ENCODE data around the gene RASL10A.

Gene RASL10A

GRCh38 chr22:29337631-29338284 is 22.3 kb upstream of the RASL10A start:
- Histone ChIP-seq H3K4me1 (ENCODE audit: insufficient read depth, low read length) (peaks cover under 1% of the 10 kb centered on the region), H3K36me3 (ENCODE audit: insufficient read depth, low read length) (peaks cover 69% of the 10 kb centered on the region), H3K9ac (ENCODE audit: low read length) (no peak overlapping the region), H3K9me3 (ENCODE audit: low read length) (no peaks in the 10 kb centered on the region), H3K4me3 (ENCODE audit: low read depth in 1 of 2, low read length in 2 of 2) (no peak overlapping the region), H3K27ac (ENCODE audit: low read depth, low read length) (no peak overlapping the region), H3K27me3 (ENCODE audit: control insufficient read depth in 1 of 2, insufficient read depth in 2 of 2, low read length in 2 of 2) (no peaks in the 10 kb centered on the region)

DNA sequence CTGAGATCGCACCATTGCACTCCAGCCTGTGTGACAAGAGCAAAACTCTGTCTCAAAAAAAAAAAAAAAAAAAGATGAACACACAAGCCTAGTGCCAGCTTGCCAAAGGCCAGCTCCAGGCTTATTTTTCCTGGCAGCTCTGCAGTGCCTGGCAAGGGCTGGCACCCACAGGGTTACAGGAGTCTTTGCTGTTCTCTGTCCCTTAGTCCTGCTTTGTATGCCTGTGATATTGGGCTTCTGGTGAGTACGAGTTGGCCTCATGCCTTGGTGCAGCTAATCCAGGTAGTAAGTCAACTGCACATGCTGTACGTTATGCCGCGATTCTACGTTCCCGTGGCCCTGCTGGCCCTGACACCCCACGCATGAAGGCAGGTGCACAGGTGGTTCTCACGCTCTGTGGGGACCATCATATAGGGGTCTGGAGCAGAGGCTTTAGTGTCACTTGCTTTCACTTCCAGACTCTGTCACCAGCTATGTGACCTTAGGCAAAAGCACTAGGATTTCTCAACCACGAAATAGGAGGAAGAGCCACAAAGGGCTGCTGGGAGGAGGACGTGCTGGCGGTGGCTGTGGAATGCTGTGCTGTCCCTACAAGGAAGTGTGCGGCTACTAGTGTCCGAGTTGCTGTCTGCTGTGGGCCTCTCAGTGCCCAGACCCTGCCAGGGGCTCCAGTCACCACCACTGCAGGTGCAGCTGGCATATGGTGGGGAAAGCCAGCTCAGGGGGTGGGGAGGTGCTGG is 21.4 kb upstream of the RASL10A start:
- Histone ChIP-seq H3K4me3 (ENCODE audit: low read depth in 1 of 2, low read length in 2 of 2) (no peak overlapping the region), H3K27ac (ENCODE audit: low read depth, low read length) (no peak overlapping the region), H3K36me3 (ENCODE audit: insufficient read depth, low read length) (peaks cover 72% of the 10 kb centered on the region)

DNA sequence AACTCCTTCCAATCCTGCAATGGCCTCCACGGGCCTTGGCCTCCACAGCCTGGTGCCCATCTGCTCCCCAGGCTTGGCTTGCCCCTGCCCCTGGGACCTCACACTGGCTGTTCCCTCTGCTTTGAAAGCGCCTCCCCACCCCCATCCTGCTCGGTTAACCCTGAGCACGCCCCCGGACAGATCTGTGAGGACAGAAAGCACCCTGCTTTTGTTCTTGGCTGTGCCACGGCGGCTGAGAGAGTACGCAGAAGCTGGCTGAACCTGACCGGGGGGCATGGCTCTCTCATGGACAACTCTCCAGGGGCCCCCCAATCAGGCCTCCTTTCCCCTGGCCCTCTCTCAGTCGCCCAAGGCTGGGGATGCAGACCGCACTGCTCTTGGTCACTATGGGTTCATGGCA is 20.2 kb upstream of the RASL10A start:
- H3K27ac ChIP-seq (ENCODE audit: low read depth, low read length), result no peak overlapping the region
- H3K9ac ChIP-seq (ENCODE audit: low read length), result no peak overlapping the region
- H3K36me3 ChIP-seq (ENCODE audit: insufficient read depth, low read length), result peaks cover 71% of the 10 kb centered on the region

More for the DNA sequence above, 21.4 kb upstream of the RASL10A start:
- Histone ChIP-seq H3K9ac (ENCODE audit: low read length) (no peak overlapping the region), H3K9me3 (ENCODE audit: low read length) (no peaks in the 10 kb centered on the region), H3K27me3 (ENCODE audit: control insufficient read depth in 1 of 2, insufficient read depth in 2 of 2, low read length in 2 of 2) (no peaks in the 10 kb centered on the region), H3K4me1 (ENCODE audit: insufficient read depth, low read length) (no peaks in the 10 kb centered on the region)

GRCh38 chr22:29334696-29335344 is 19.3 kb upstream of the RASL10A start:
- H3K4me1 ChIP-seq (ENCODE audit: insufficient read depth, low read length), result no peaks in the 10 kb centered on the region
- peaks cover 62% of the 10 kb centered on the region for H3K36me3 ChIP-seq (ENCODE audit: insufficient read depth, low read length)
- H3K4me3 ChIP-seq (ENCODE audit: low read depth in 1 of 2, low read length in 2 of 2), result no peak overlapping the region
- H3K9ac ChIP-seq (ENCODE audit: low read length), result no peak overlapping the region
- H3K9me3 ChIP-seq (ENCODE audit: low read length), result no peaks in the 10 kb centered on the region
- no peak overlapping the region for H3K27ac ChIP-seq (ENCODE audit: low read depth, low read length)
- no peaks in the 10 kb centered on the region for H3K27me3 ChIP-seq (ENCODE audit: control insufficient read depth in 1 of 2, insufficient read depth in 2 of 2, low read length in 2 of 2)

More for the DNA sequence above, 20.2 kb upstream of the RASL10A start:
- H3K4me3 ChIP-seq (ENCODE audit: low read depth in 1 of 2, low read length in 2 of 2), result no peak overlapping the region
- no peaks in the 10 kb centered on the region for H3K27me3 ChIP-seq (ENCODE audit: control insufficient read depth in 1 of 2, insufficient read depth in 2 of 2, low read length in 2 of 2)
- H3K9me3 ChIP-seq (ENCODE audit: low read length), result no peaks in the 10 kb centered on the region
- H3K4me1 ChIP-seq (ENCODE audit: insufficient read depth, low read length), result no peaks in the 10 kb centered on the region

GRCh38 chr22:29334148-29334547 is 18.7 kb upstream of the RASL10A start:
- H3K9ac ChIP-seq (ENCODE audit: low read length), result no peak overlapping the region
- H3K36me3 ChIP-seq (ENCODE audit: insufficient read depth, low read length), result peaks cover 61% of the 10 kb centered on the region
- H3K27me3 ChIP-seq (ENCODE audit: control insufficient read depth in 1 of 2, insufficient read depth in 2 of 2, low read length in 2 of 2), result no peaks in the 10 kb centered on the region
- no peak overlapping the region for H3K27ac ChIP-seq (ENCODE audit: low read depth, low read length)
- no peaks in the 10 kb centered on the region for H3K9me3 ChIP-seq (ENCODE audit: low read length)
- no peaks in the 10 kb centered on the region for H3K4me1 ChIP-seq (ENCODE audit: insufficient read depth, low read length)
- no peak overlapping the region for H3K4me3 ChIP-seq (ENCODE audit: low read depth in 1 of 2, low read length in 2 of 2)

GRCh38 chr22:29332886-29333496 is 17.5 kb upstream of the RASL10A start:
- Histone ChIP-seq H3K36me3 (ENCODE audit: insufficient read depth, low read length) (peaks cover 50% of the 10 kb centered on the region), H3K4me3 (ENCODE audit: low read depth in 1 of 2, low read length in 2 of 2) (no peak overlapping the region), H3K27me3 (ENCODE audit: control insufficient read depth in 1 of 2, insufficient read depth in 2 of 2, low read length in 2 of 2) (no peaks in the 10 kb centered on the region), H3K4me1 (ENCODE audit: insufficient read depth, low read length) (no peaks in the 10 kb centered on the region), H3K9ac (ENCODE audit: low read length) (no peak overlapping the region), H3K9me3 (ENCODE audit: low read length) (no peaks in the 10 kb centered on the region), H3K27ac (ENCODE audit: low read depth, low read length) (no peak overlapping the region)

DNA sequence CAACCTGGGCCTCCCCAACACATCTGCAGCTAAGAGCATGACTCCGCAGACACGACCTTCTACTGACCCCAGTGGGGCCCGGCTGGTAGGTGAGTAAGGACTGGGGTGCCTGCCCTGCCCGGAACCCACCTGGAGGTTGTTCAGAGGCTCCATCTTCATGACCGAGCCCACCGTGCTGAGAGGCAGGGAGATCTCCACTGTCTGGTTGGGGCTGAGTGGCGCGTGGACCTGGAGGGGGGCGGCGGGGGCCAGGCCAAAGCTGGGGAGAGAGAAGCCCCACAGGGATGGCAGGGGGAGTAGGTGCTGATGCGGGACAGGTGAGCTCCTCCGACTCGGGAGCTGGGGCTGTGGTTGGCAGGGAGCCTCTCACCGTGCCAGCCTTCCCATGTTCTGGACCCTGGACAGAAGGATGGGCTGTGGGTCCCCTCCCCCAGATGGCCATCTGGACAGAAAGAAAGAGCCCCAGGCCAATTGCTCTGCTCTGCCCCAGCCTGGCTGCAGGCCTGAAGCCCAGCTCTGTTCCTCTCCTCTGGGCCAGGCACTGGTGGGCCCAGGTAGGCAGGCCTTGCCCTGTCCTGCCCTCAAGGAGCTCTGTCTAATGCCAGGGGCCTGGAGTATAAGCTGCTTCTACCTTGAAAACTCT is 16.3 kb upstream of the RASL10A start:
- Histone ChIP-seq H3K4me1 (ENCODE audit: insufficient read depth, low read length) (no peaks in the 10 kb centered on the region), H3K4me3 (ENCODE audit: low read depth in 1 of 2, low read length in 2 of 2) (no peak overlapping the region), H3K9me3 (ENCODE audit: low read length) (no peaks in the 10 kb centered on the region), H3K9ac (ENCODE audit: low read length) (no peak overlapping the region), H3K36me3 (ENCODE audit: insufficient read depth, low read length) (peaks cover 38% of the 10 kb centered on the region), H3K27ac (ENCODE audit: low read depth, low read length) (no peak overlapping the region), H3K27me3 (ENCODE audit: control insufficient read depth in 1 of 2, insufficient read depth in 2 of 2, low read length in 2 of 2) (no peaks in the 10 kb centered on the region)

- Histone ChIP-seq H3K27ac (ENCODE audit: low read depth, low read length) (no peak overlapping the region), H3K36me3 (ENCODE audit: insufficient read depth, low read length) (peaks cover 36% of the 10 kb centered on the region), H3K4me1 (ENCODE audit: insufficient read depth, low read length) (no peaks in the 10 kb centered on the region), H3K9me3 (ENCODE audit: low read length) (no peaks in the 10 kb centered on the region), H3K27me3 (ENCODE audit: control insufficient read depth in 1 of 2, insufficient read depth in 2 of 2, low read length in 2 of 2) (no peaks in the 10 kb centered on the region), H3K4me3 (ENCODE audit: low read depth in 1 of 2, low read length in 2 of 2) (no peak overlapping the region), H3K9ac (ENCODE audit: low read length) (no peak overlapping the region)
These were observed 15.7 kb upstream of the RASL10A start for GRCh38 chr22:29331213-29331612.

DNA sequence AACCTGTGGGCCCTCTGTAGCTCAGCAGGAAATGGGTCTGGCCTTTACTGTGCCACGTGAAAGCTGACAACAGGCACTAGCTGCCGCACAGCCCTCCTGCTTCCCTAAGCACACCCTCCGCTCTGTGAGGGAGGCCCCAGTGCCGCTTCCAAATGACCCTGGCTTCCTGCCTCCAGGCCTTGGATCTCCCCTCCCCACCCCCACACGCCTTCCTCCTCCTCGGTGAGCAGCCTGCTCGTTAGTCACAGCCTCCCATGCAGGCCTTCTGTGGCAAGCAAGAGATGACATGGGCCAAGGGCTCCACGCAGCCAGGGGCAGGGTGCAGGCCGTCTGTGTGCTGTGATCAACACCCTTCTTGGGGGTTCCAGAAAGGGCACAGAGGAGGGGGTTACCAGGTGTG is 15.3 kb upstream of the RASL10A start:
- Histone ChIP-seq H3K36me3 (ENCODE audit: insufficient read depth, low read length) (peaks cover 32% of the 10 kb centered on the region), H3K4me1 (ENCODE audit: insufficient read depth, low read length) (no peaks in the 10 kb centered on the region), H3K4me3 (ENCODE audit: low read depth in 1 of 2, low read length in 2 of 2) (no peak overlapping the region), H3K9me3 (ENCODE audit: low read length) (no peaks in the 10 kb centered on the region), H3K9ac (ENCODE audit: low read length) (no peak overlapping the region), H3K27ac (ENCODE audit: low read depth, low read length) (no peak overlapping the region), H3K27me3 (ENCODE audit: control insufficient read depth in 1 of 2, insufficient read depth in 2 of 2, low read length in 2 of 2) (no peaks in the 10 kb centered on the region)

- Histone ChIP-seq H3K9ac (ENCODE audit: low read length) (no peak overlapping the region), H3K4me3 (ENCODE audit: low read depth in 1 of 2, low read length in 2 of 2) (no peak overlapping the region), H3K27me3 (ENCODE audit: control insufficient read depth in 1 of 2, insufficient read depth in 2 of 2, low read length in 2 of 2) (no peaks in the 10 kb centered on the region), H3K4me1 (ENCODE audit: insufficient read depth, low read length) (no peaks in the 10 kb centered on the region), H3K36me3 (ENCODE audit: insufficient read depth, low read length) (peaks cover 29% of the 10 kb centered on the region), H3K27ac (ENCODE audit: low read depth, low read length) (no peak overlapping the region), H3K9me3 (ENCODE audit: low read length) (no peaks in the 10 kb centered on the region)
These were observed 14.8 kb upstream of the RASL10A start for GRCh38 chr22:29330291-29330690.

DNA sequence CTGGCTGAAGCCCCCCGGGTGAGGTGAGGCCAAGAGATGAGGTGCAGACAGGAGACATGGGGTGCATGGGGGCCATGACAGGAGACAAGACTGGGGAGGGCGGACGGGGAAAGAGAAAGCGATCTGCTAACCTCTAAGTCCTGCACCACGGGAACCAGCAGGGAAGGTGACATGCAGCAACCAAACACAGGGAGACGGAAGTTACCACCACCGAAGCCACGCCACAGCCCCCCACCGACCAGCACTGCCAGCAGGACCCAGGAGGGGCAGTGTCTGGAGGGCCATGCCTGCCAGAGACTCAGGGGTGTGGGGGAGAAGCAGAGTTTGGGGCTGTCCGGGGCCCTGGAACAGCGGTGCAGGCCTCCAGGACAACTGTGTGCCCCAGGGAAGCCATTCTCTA is 14.1 kb upstream of the RASL10A start:
- no peaks in the 10 kb centered on the region for H3K4me1 ChIP-seq (ENCODE audit: insufficient read depth, low read length)
- H3K9ac ChIP-seq (ENCODE audit: low read length), result no peak overlapping the region
- H3K36me3 ChIP-seq (ENCODE audit: insufficient read depth, low read length), result peaks cover 29% of the 10 kb centered on the region
- H3K4me3 ChIP-seq (ENCODE audit: low read depth in 1 of 2, low read length in 2 of 2), result no peak overlapping the region
- H3K9me3 ChIP-seq (ENCODE audit: low read length), result no peaks in the 10 kb centered on the region
- no peak overlapping the region for H3K27ac ChIP-seq (ENCODE audit: low read depth, low read length)
- H3K27me3 ChIP-seq (ENCODE audit: control insufficient read depth in 1 of 2, insufficient read depth in 2 of 2, low read length in 2 of 2), result no peaks in the 10 kb centered on the region
